ENCODE results near the gene DESI1. TPM values are rescaled to one million over a fixed set of nuclear protein-coding genes. Genes with fewer than 3 reads are reported as not detected.

Gene DESI1
- total RNA-seq, 1 experiment from 2014 or later: 30.2 TPM

- no peak overlapping the region for H2AK5ac ChIP-seq (ENCODE audit: insufficient read length, low read length)
- TF ChIP-seq CTCF (conservative IDR thresholded peaks at IDR 0.05): no peak
- no peak overlapping the region for H3K27ac Mint-ChIP-seq
- H3K23ac ChIP-seq (ENCODE audit: insufficient read length, low read depth, low read length): no peak overlapping the region
- no peak overlapping the region for H4K5ac ChIP-seq (ENCODE audit: insufficient read length, low read depth, low read length)
- H2BK5ac ChIP-seq (ENCODE audit: insufficient read length, low read length): no peak overlapping the region
- H3T11ph ChIP-seq (ENCODE audit: low read length): no peak overlapping the region
- no peak overlapping the region for H2BK20ac ChIP-seq (ENCODE audit: low read depth, low read length, poor library complexity, severe bottlenecking)
- H4K20me1 ChIP-seq (ENCODE audit: control insufficient read depth, insufficient read depth, insufficient read length): no peaks in the 10 kb centered on the region
- DNase-seq: no peak
- no peak overlapping the region for H3K56ac ChIP-seq (ENCODE audit: insufficient read length, low read depth, low read length)
- H4K91ac ChIP-seq (ENCODE audit: insufficient read length, low read depth, low read length): no peak overlapping the region
- H3K79me2 ChIP-seq (ENCODE audit: insufficient read depth, low read length): no peaks in the 10 kb centered on the region
- no peak overlapping the region for H3K9ac ChIP-seq (ENCODE audit: extremely low read depth, insufficient read length, low read length)
- H3K4me3 Mint-ChIP-seq: no peak overlapping the region
- no peaks in the 10 kb centered on the region for H3K23me2 ChIP-seq (ENCODE audit: insufficient read length, low read depth, low read length, poor library complexity, severe bottlenecking)
- H3K27me3 Mint-ChIP-seq (ENCODE audit: low read depth): peaks cover 7% of the 10 kb centered on the region
- no peak overlapping the region for H2BK15ac ChIP-seq (ENCODE audit: low read depth, low read length)
- no peak overlapping the region for H3K4ac ChIP-seq (ENCODE audit: low read depth, low read length)
- no peak overlapping the region for H2AFZ ChIP-seq (ENCODE audit: low read length)
- H2BK12ac ChIP-seq (ENCODE audit: insufficient read length, low read depth, low read length): no peak overlapping the region
- no peak overlapping the region for H4K8ac ChIP-seq (replicated peaks; ENCODE audit: insufficient read length, low read depth, low read length)
- no peaks in the 10 kb centered on the region for H3K9me3 Mint-ChIP-seq
- no peak overlapping the region for H2BK120ac ChIP-seq (ENCODE audit: low read depth, low read length, poor library complexity, severe bottlenecking)
- H3K4me1 ChIP-seq (ENCODE audit: insufficient read depth, low read length): peaks cover under 1% of the 10 kb centered on the region; the same call in 1 of the 2 replicates
- H3K79me1 ChIP-seq (ENCODE audit: insufficient read depth, low read depth, low read length, poor library complexity, severe bottlenecking): no peaks in the 10 kb centered on the region
- no CpG with 5 or more reads among the region's 10 CpGs for WGBS (ENCODE audit: extremely low coverage, insufficient read length, low lambda C conversion rate)
- no peak overlapping the region for H3K4me2 ChIP-seq (ENCODE audit: insufficient read depth, insufficient read length, low read length)
- H3K9me3 ChIP-seq (ENCODE audit: control insufficient read depth, low read depth, low read length): no peaks in the 10 kb centered on the region
- H3K14ac ChIP-seq (ENCODE audit: insufficient read depth, low read length): no peak overlapping the region
- H3K4me1 Mint-ChIP-seq: peaks cover 29 to 44% of the 10 kb centered on the region in 2 experiments
- H3K36me3 Mint-ChIP-seq (ENCODE audit: insufficient read depth in 1 of 3, low read depth in 3 of 3): no peaks in the 10 kb centered on the region
- no peak overlapping the region for H3K27ac ChIP-seq (ENCODE audit: insufficient read length, low read depth, low read length)
- H3K18ac ChIP-seq (ENCODE audit: insufficient read length, low read depth, low read length): no peak overlapping the region
- no peaks in the 10 kb centered on the region for H3K27me3 ChIP-seq (ENCODE audit: insufficient read depth, low read length)
Measured at GRCh38 chr22:41556561-41556960, 64.3 kb downstream of the DESI1 start.

Data from H9 (cell line).